ENCODE data around the gene KNDC1.
"Not testable (repeated sequence)": the region's sequence is repeated elsewhere in the genome, so short reads cannot be mapped to it uniquely, and the experiment has no call there.

KNDC1 gene

GRCh38 chr10:133215586-133215985 is 55.6 kb downstream of the KNDC1 start:
- DNase-seq (ENCODE audit: low spot score): no peak
- in situ Hi-C loops (cut with MboI; ENCODE audit: low pct_unique_long_range_greater_than_20kb, low sequenced_read_pairs, unreplicated experiment): no loop called here
- TF ChIP-seq, protein P1, sequence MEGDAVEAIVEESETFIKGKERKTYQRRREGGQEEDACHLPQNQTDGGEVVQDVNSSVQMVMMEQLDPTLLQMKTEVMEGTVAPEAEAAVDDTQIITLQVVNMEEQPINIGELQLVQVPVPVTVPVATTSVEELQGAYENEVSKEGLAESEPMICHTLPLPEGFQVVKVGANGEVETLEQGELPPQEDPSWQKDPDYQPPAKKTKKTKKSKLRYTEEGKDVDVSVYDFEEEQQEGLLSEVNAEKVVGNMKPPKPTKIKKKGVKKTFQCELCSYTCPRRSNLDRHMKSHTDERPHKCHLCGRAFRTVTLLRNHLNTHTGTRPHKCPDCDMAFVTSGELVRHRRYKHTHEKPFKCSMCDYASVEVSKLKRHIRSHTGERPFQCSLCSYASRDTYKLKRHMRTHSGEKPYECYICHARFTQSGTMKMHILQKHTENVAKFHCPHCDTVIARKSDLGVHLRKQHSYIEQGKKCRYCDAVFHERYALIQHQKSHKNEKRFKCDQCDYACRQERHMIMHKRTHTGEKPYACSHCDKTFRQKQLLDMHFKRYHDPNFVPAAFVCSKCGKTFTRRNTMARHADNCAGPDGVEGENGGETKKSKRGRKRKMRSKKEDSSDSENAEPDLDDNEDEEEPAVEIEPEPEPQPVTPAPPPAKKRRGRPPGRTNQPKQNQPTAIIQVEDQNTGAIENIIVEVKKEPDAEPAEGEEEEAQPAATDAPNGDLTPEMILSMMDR (IDR thresholded peaks at IDR 0.05; ENCODE audit: extremely low read depth, insufficient read depth, missing control alignments): no peak

GRCh38 chr10:133216776-133217175 is 56.8 kb downstream of the KNDC1 start:
- no peak for DNase-seq (ENCODE audit: low spot score)
- in situ Hi-C loops (cut with MboI; ENCODE audit: low pct_unique_long_range_greater_than_20kb, low sequenced_read_pairs, unreplicated experiment): no loop called here
- TF ChIP-seq, protein P1 (IDR thresholded peaks at IDR 0.05; ENCODE audit: extremely low read depth, insufficient read depth, missing control alignments): no peak

DNA sequence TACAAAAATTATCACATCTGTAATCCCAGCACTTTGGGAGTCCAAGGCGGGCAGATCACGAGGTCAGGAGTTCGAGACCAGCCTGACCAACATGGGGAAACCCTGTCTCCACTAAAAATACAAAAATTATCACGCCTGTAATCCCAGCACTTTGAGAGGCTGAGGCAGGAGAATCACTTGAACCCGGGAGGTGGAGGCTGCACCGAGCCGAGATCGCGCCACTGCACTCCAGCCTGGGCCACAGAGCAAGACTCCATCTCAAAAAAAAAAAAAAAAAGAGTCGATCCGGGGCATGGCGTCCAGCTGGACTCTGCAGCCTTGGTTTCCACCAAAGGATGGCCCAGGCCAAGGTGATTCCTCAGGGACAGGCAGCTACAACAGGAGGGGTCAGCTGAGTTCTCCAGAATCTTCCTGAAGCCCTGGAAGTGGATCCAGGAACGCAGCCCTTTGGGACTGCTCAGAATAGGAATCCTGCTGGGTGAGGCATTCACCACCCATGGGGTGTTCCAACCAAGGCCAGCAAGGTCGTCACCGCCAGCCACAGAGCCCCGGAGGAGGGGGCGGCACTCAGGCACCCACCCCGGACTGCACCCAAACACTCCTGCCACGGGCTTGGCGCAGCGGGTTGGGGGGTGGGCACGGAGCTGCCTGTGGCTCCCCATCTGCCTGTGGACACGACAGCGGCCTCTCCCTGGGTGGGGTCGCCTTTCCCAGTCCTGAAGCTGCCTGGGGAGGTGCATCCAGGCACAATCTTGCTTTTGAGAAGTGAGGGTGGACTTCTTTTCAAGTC is 58.0 kb downstream of the KNDC1 start:
- in situ Hi-C loops (cut with MboI; ENCODE audit: low pct_unique_long_range_greater_than_20kb, low sequenced_read_pairs, unreplicated experiment): no loop called here
- DNase-seq (ENCODE audit: low spot score): no peak
- TF ChIP-seq, protein P1 (IDR thresholded peaks at IDR 0.05; ENCODE audit: extremely low read depth, insufficient read depth, missing control alignments): no peak

- no peak for DNase-seq (ENCODE audit: low spot score)
- TF ChIP-seq, protein P1 (IDR thresholded peaks at IDR 0.05; ENCODE audit: extremely low read depth, insufficient read depth, missing control alignments): no peak
- in situ Hi-C loops (cut with MboI; ENCODE audit: low pct_unique_long_range_greater_than_20kb, low sequenced_read_pairs, unreplicated experiment): no loop called here
These were observed 58.9 kb downstream of the KNDC1 start for GRCh38 chr10:133218891-133219290.

DNA sequence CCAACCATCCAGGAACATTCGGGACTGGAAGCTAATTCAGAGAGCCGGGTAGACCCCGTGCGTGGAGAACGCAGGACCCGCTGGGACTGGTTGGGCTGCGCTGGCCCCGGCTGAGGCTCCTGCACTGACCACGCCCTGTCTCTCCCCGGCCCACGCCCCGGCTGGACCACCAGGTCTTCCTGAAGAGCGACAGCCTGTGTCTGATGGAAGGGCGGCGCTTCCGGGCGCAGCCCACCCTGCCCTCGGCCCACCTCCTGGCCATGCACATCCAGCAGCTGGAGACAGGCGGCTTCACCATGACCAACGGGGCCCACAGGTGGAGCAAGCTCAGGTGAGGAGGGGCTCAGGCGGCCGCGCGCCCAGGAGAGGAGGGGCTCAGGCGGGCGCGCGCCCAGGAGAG is 59.8 kb downstream of the KNDC1 start:
- TF ChIP-seq, protein P1 (IDR thresholded peaks at IDR 0.05; ENCODE audit: extremely low read depth, insufficient read depth, missing control alignments): no peak
- in situ Hi-C loops (cut with MboI; ENCODE audit: low pct_unique_long_range_greater_than_20kb, low sequenced_read_pairs, unreplicated experiment): no loop called here
- DNase-seq (ENCODE audit: low spot score): no peak

DNA sequence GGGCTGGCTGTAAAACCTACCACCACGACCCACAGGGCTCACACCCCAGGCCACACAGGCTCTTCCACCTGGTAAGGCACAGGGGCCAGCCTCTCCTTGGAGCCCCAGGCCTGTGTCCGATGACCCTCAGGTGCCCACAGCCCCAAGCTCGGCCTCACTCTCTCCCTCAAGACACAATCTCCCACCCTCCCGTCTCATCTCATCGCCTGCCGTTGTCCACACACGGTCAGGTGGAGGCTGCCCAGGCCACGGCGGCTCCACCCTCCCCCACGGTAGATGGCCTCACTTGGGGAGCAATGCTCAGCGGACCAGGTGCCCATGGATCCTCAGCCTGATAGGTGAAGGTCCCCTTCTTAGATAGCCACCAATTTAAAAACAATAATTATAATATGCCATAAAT is 61.3 kb downstream of the KNDC1 start:
- no peak for DNase-seq (ENCODE audit: low spot score)
- TF ChIP-seq, protein P1 (IDR thresholded peaks at IDR 0.05; ENCODE audit: extremely low read depth, insufficient read depth, missing control alignments): no peak
- in situ Hi-C loops (cut with MboI; ENCODE audit: low pct_unique_long_range_greater_than_20kb, low sequenced_read_pairs, unreplicated experiment): no loop called here

DNA sequence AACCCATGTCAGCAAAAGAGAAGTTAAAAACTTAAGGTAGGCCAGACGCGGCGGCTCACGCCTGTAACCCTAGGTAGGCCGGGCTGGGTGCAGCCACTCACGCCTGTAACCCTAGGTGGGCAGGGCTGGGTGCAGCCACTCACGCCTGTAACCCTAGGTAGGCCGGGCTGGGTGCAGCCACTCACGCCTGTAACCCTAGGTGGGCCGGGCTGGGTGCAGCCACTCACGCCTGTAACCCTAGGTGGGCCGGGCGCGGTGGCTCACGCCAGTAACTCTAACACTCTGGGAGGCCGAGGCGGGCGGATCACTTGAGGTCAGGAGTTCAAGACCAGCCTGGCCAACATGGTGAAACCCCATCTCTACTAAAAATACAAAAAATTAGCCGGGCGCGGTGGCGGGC is 61.7 kb downstream of the KNDC1 start:
- DNase-seq (ENCODE audit: low spot score); in situ Hi-C loops (cut with MboI; ENCODE audit: low pct_unique_long_range_greater_than_20kb, low sequenced_read_pairs, unreplicated experiment): not testable (repeated sequence)
